SW480 (cell line): ENCODE data around the gene PDX1.
"Not testable (repeated sequence)": the region's sequence is repeated elsewhere in the genome, so short reads cannot be mapped to it uniquely, and the experiment has no call there.

Experiments used
- DNase-seq: peaks from one replicate; pipeline ENCODE4 v3.0.0-alpha.2; 2016; ENCODE audit warnings: low spot score

Gene PDX1

GRCh38 chr13:27956576-27957300 lies 36.9 kb downstream of the PDX1 start:
- no peak for DNase-seq

GRCh38 chr13:27959976-27960361 lies 40.2 kb downstream of the PDX1 start:
- no peak for DNase-seq

DNA sequence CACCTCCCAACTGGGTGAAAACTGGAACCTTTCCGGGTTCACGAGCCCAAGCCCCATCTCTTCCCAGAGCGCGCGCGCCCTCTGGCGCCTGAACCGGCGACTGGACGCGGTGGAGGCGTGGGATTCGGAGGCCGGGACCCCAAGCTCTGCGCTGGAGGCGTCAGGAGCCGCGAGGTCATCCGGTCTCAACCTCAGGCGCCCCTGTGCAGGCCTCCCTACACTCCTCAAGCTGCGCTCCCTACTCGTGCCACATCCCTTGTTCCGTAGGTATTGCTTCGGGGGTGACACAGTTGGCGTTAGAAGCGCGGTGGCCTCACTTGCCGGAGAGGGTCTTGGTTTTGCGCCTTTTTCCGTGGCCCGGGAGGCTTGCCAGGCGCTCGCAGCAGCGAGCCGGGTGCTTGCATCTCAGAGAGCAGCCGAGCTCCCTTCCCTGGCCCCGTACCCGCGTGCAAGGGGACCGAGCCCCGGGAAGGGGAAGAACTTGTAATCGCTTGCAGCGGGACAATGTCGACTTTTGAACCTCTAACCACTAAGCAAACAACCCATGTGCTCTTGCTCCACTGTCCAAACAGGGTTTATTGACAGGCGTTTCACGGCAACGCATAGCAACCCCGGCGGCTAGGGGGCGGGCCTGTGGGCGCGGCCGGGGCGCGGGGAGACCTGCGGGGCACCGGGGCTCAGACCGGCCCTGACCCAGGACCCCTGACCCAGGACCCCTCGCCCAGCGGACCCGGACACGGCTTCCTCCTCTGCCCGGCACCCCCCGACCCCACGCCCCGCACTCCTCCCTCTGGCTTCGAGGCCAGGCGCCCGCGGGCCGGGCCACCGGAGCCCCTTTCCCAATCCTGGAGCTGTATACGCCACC lies 40.8 kb downstream of the PDX1 start:
- peak; percentile 85 for DNase-seq

- no peak for DNase-seq
Observed at GRCh38 chr13:27961227-27962085, 41.7 kb downstream of the PDX1 start.

- peak; percentile 74 for DNase-seq
Observed at GRCh38 chr13:27962128-27962841, 42.5 kb downstream of the PDX1 start.

DNA sequence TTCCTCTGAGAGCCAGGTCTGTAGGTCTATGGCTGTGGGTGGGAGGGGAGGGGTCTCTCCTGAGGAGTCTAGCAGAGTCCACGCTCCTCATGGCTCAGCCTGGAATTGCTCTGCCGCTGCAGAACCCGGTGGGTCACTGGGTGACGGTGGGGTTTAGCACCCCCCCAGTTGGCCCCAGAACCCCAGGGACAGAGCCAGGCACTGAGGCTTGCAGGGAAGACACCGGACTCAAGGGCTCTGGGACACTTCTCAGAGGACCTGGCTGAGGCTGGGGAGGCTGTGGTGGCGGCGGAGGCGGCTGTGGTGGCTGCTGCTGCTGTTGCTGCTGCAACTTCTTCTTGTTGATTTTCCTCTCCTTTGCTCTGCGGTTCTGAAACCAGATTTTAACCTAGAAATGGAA lies 43.2 kb downstream of the PDX1 start:
- no peak for DNase-seq

DNA sequence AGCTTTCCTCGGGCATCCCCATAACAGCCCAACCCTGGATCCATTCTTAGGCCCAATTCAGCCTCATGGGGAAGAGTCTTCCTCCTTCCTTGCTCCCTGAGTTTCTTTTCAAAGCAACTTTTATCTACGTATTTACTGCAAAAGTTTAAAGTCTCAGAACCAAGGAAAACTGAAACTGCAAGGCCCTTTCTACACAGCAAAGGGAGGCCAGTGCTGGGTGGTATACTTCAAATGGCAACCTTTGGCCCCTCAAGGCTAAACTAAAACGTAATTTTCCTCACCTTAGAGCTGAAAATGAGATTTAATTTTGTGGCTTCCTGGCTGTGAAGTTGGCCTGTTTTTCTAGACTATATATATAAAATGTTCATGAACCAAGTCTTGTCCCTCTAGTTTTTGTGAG lies 43.7 kb downstream of the PDX1 start:
- no peak for DNase-seq

- DNase-seq: not testable (repeated sequence)
Observed at GRCh38 chr13:27964206-27964605, 44.4 kb downstream of the PDX1 start.

GRCh38 chr13:27964741-27965323 lies 45.0 kb downstream of the PDX1 start:
- DNase-seq: no peak

GRCh38 chr13:27965343-27965739 lies 45.5 kb downstream of the PDX1 start:
- DNase-seq: no peak

- DNase-seq: peak; percentile 99
Observed at GRCh38 chr13:27965740-27966640, 46.2 kb downstream of the PDX1 start.

DNA sequence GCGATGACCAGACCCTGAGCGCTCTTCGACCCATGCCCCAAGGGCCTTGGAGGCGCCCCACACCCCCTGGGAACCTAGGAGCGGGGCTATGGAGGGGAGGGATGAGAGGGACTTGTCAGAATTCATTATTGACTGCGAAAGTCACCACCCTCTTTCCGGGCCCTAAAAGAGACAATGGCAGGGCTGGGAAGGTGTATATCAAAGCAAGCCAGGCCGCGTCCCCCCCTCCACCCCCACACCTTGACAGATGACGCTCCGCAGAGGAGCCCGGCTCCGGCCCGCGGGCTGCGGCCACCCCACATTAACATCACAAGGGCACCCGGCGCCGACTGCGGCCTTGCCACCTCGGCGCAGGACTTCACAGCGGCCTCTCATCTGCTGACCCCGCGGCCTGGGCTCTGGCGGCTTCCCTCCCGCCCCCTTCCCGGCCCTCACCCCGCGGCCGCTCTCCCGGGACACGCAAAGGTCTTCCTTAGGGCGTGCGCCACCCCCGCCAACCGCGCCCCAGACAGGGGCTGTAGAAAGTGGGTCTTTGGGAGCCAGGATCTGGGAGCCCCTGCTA lies 46.9 kb downstream of the PDX1 start:
- DNase-seq: peak; percentile 94

GRCh38 chr13:27967203-27967735 lies 47.5 kb downstream of the PDX1 start:
- DNase-seq: peak; percentile 68

DNA sequence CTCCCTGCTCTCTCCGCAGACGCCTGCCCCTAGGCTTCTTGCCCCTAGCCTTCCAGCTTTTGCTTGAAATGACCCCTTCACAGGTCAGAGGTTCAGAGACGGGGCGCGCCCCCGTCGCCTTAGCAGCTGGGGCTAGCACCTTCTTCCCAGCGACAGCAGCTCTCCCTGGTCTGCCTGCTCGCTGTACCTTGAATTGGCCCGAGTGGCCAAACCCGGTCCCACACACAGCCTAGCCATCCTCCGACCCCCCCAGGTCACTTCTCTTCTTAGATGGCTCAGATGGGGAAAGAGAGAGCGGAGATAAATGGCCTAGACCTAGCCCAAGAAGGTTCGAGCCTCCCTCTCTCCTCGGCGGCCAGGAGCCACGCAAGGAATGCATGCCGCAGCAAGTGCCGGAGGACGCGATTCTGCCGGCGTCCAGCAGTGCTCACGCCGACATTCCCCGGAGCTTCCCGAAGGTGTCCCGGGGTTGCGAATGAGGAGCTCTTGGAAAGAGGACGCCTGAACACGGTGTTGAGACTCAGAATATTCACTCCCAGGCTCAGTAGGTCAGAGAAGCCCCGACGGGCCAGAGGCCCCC lies 48.0 kb downstream of the PDX1 start:
- peak; percentile 35 for DNase-seq

- DNase-seq: peak; percentile 58
Observed at GRCh38 chr13:27968316-27969081, 48.7 kb downstream of the PDX1 start.

- peak; percentile 78 for DNase-seq
Observed at GRCh38 chr13:27969082-27969865, 49.5 kb downstream of the PDX1 start, which contains the start of gene CDX2. Gene CDX2 (minus strand): TSS chr13:27969315. CDS start chr13:27969006, 309 bp downstream.

DNA sequence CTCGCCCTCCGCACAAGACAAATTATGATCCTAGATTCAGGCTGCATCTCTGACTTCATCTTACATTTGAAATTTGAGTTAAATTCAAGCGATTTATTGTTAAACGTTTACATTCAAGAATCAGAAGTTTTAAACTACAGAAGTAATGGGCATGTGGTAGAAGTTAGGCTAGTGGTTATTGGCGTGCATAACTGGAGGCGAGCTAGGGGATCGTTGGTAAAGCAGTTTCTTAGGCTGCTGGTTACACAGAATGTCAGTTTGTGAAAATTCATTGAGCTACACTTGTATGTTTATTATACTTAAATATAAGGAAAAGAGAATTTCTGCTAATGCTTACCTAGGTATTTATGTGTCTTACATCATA lies 50.0 kb downstream of the PDX1 start:
- no peak for DNase-seq
